ENCODE results near the gene TMEM167B.

GRCh38 chr1:109041621-109042468 is 48.7 kb upstream of the TMEM167B start, which contains the start of gene WDR47:
- TF ChIP-seq CTCF (IDR thresholded peaks at IDR 0.05; ENCODE audit: insufficient read depth, low read length) (no peak), REST (IDR thresholded peaks at IDR 0.05; ENCODE audit: insufficient replicate concordance, low read depth) (peak; percentile 70)

Measured in HL-60 (cell line).